ENCODE data around the gene KMT2C.
"Not testable (repeated sequence)": the region's sequence is repeated elsewhere in the genome, so short reads cannot be mapped to it uniquely, and the experiment has no call there.

GRCh38 chr7:152376716-152377484 lies 58.9 kb downstream of the KMT2C start:
- not testable (repeated sequence) for TF ChIP-seq MLX (CRISPR knock-in tag; IDR thresholded peaks at IDR 0.05); CTCF (IDR thresholded peaks at IDR 0.05); NFE2L1 (CRISPR knock-in tag; IDR thresholded peaks at IDR 0.05); NR3C1 (CRISPR knock-in tag; conservative IDR thresholded peaks at IDR 0.05; ENCODE audit: low read depth); PRDM15 (CRISPR knock-in tag; IDR thresholded peaks at IDR 0.05)
